Adrenal gland (tissue), 12 donors: ENCODE results near the gene SLC66A1. TPM values are rescaled to one million over a fixed set of nuclear protein-coding genes. Genes with fewer than 3 reads are reported as not detected.

Experiments
- DNase-seq, 7 donors: peaks; one replicate each; pipeline ENCODE4 v3.0.0-alpha.2; 2019 to 2020
- H3K27ac ChIP-seq, 5 donors: fragments of 200-600 bp; sonication (generic) in 4 of 5; 1 replicate in 3 of 5; 2 replicates in 2 of 5; pipeline versions ENCODE4 v1.5.1 to v1.8.0; 2016 to 2020; ENCODE audit warnings: mild to moderate bottlenecking in 1 of 5
- H3K27me3 ChIP-seq: fragments of 200-600 bp; 2 replicates; pipeline ENCODE4 v1.8.0; 2021
- H3K36me3 ChIP-seq, 2 donors: fragments of 200-600 bp; replicated peaks in 1 of 2; 1 replicate in 1 of 2; 2 replicates in 1 of 2; pipeline versions ENCODE4 v1.5.1 to v1.8.0; 2018 to 2022
- H3K4me1 ChIP-seq, 2 donors: fragments of 200-600 bp; replicated peaks in 1 of 2; 1 replicate in 1 of 2; 2 replicates in 1 of 2; pipeline versions ENCODE4 v1.5.1 to v1.8.0; 2018 to 2021
- H3K4me3 ChIP-seq, 4 donors: fragments of 200-600 bp; sonication (generic) in 3 of 4; one replicate each; pipeline ENCODE4 v1.5.1; 2016 to 2018
- H3K9me3 ChIP-seq, 3 donors: fragments of 200-600 bp; sonication (generic) in 1 of 3; replicated peaks in 1 of 3; 1 replicate in 2 of 3; 2 replicates in 1 of 3; pipeline versions ENCODE4 v1.5.1 to v1.8.0; 2016 to 2021
- POLR2A ChIP-seq, 2 donors: fragments of 450-650 bp; IDR thresholded peaks; one replicate each; pipeline ENCODE4 v1.6.1; 2017; ENCODE audit warnings: antibody characterized with exemption in 2 of 2, mild to moderate bottlenecking in 2 of 2, moderate library complexity in 1 of 2
- WGBS, 4 donors: extraction: QIAGEN DNeasy Blood & Tissue Kit in 2 of 4; methylation state at CpG; one replicate each; pipeline versions ENCODE4 v1.1.5 to v1.1.7; 2013 to 2017; 5-methylcytosine and 5-hydroxymethylcytosine counted together
- intact Hi-C, 2 donors: fragments of 100-400 bp; cut with DNase I; formaldehyde crosslinking; loops; one replicate each; pipeline versions ENCODE4 v1.14.1 to v1.15.0; 2022 to 2023
- polyA plus RNA-seq, 3 donors: library from polyadenylated mRNA; stranded (reverse); fragments of 200-250 nt in 2 of 3; fragments of 350-450 nt in 1 of 3; fragmentation: Illumina TruSeq in 1 of 3; extraction: RNeasy Lipid Tissue Mini Kit (QIAGEN cat#74804) in 1 of 3; gene quantifications; one replicate each; pipeline ENCODE4 v1.2.3, GENCODE V29; 2013 to 2014
- total RNA-seq, 9 donors: library from RNA; depleted of rRNA in 4 of 9; stranded (reverse); fragments of >200 nt in 4 of 9; fragments of 120-200 nt in 1 of 9; fragmentation: NEBNext Ultra II Directional in 1 of 9; extraction: Animal tissue kit (Norgen Biotek cat#: 25700) in 1 of 9; gene quantifications; one replicate each; pipeline versions ENCODE4 v1.1.0 to v1.2.4, GENCODE V29; 2013 to 2023
- TF ChIP-seq, protein P1 (sequence below), 6 experiments: fragments of 450-650 bp in 4 of 6; fragments of 200-600 bp in 2 of 6; sonication (generic) in 1 of 6; IDR thresholded peaks; 1 replicate in 5 of 6; 2 replicates in 1 of 6; pipeline versions ENCODE4 v1.5.1 to v1.8.0; 2016 to 2021; ENCODE audit warnings: antibody characterized with exemption in 6 of 6, mild to moderate bottlenecking in 2 of 6, moderate library complexity in 1 of 6
- donor health status: healthy with polysubstance abuse.
- donor health status: Bipolar disorder and iron deficiency.
- donor health status: DM: yes; HTN: yes; CAD: no.
- donor health status: DM: no; HTN: no; CAD: no.
- donor health status: DM: no; HTN: no; CAD: no.
- donor health status: DM: yes; HTN: yes; CAD: no.

Gene SLC66A1
- total and polyA plus RNA-seq, 12 donors = 19.1 to 82.9 (median 36.5) TPM

GRCh38 chr1:19342062-19342750 lies 30.1 kb downstream of the SLC66A1 start:
- intact Hi-C loops = loop anchor here in 1 of 2 donors (5.0 kb wide), 1 partner anchor 310 kb away; no protein-coding TSS in a partner anchor
- Histone ChIP-seq H3K4me3 (no peak overlapping the region), H3K9me3 (no peaks in the 10 kb centered on the region), H3K27me3 (no peaks in the 10 kb centered on the region), H3K36me3 (peaks cover 0 to 53% of the 10 kb centered on the region in 2 donors), H3K4me1 (peaks cover 0 to 7% of the 10 kb centered on the region in 2 donors), H3K27ac (peak overlapping the region in 1 of 5 donors; percentile 22)
- no peak for DNase-seq
- 87 to 90% (median 87%) methylated on average over 18 to 27 of the region's 27 CpGs for WGBS, 4 donors
- TF ChIP-seq POLR2A (IDR thresholded peaks at IDR 0.05) = no peak
- TF ChIP-seq, protein P1, sequence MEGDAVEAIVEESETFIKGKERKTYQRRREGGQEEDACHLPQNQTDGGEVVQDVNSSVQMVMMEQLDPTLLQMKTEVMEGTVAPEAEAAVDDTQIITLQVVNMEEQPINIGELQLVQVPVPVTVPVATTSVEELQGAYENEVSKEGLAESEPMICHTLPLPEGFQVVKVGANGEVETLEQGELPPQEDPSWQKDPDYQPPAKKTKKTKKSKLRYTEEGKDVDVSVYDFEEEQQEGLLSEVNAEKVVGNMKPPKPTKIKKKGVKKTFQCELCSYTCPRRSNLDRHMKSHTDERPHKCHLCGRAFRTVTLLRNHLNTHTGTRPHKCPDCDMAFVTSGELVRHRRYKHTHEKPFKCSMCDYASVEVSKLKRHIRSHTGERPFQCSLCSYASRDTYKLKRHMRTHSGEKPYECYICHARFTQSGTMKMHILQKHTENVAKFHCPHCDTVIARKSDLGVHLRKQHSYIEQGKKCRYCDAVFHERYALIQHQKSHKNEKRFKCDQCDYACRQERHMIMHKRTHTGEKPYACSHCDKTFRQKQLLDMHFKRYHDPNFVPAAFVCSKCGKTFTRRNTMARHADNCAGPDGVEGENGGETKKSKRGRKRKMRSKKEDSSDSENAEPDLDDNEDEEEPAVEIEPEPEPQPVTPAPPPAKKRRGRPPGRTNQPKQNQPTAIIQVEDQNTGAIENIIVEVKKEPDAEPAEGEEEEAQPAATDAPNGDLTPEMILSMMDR (IDR thresholded peaks at IDR 0.05) = no peak

DNA sequence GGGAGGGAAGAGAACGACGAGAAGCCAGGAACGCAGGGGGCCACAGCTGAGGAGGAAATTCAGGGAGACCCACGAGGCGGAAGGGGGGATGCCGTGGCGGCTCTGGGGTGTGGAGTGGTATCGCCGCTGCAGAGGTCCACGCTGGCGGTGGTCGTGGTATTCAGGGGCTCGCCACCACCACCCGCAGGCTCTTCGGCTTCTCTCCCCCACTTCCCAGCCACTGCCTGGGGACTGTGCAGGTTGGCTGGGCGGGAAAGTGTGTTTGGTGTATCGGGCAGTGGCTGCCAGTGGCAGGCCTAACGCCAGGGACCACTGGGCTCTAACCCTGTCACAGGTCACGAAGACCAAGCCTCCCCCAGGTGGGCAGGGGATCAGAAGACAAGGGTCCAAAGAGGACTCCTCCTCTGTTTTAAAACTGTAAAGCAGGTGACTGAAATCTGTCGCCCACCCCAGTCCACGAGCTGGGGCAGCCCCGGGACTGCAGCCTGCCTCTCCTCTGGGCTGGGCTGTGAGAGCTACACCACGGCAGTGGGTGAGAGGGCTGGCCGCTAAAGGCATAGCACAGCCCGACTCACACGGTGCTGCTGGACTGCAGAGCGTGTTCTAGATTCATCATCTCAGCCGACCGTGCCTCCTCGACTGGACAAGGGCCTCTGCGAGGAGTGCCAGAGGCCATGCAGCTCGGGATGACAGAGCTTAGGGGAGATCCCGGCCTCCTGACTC lies 30.9 kb downstream of the SLC66A1 start:
- Histone ChIP-seq H3K36me3 (peaks cover 0 to 53% of the 10 kb centered on the region in 2 donors), H3K4me3 (no peak overlapping the region), H3K9me3 (no peaks in the 10 kb centered on the region), H3K4me1 (peaks cover 0 to 7% of the 10 kb centered on the region in 2 donors), H3K27me3 (no peaks in the 10 kb centered on the region), H3K27ac (no peak overlapping the region)
- WGBS, 4 donors = 83 to 88% (median 86%) methylated on average over 11 to 33 of the region's 33 CpGs
- intact Hi-C loops = loop anchor here in 1 of 2 donors (5.0 kb wide), 1 partner anchor 309 kb away; no protein-coding TSS in a partner anchor
- DNase-seq = no peak
- TF ChIP-seq POLR2A (IDR thresholded peaks at IDR 0.05) = no peak
- TF ChIP-seq, protein P1 (IDR thresholded peaks at IDR 0.05) = no peak

GRCh38 chr1:19343617-19344350 lies 31.7 kb downstream of the SLC66A1 start:
- Histone ChIP-seq H3K4me1 (peaks cover 0 to 7% of the 10 kb centered on the region in 2 donors), H3K27ac (peak overlapping the region in 1 of 5 donors; percentile 16), H3K36me3 (peaks cover 0 to 54% of the 10 kb centered on the region in 2 donors), H3K9me3 (no peaks in the 10 kb centered on the region), H3K4me3 (no peak overlapping the region), H3K27me3 (no peaks in the 10 kb centered on the region)
- WGBS, 4 donors = 76 to 84% (median 82%) methylated on average over 11 to 20 of the region's 20 CpGs
- intact Hi-C loops = loop anchor here (2.0 to 5.0 kb wide), 2 partner anchors 309 kb away; no protein-coding TSS in a partner anchor
- TF ChIP-seq, protein P1 (IDR thresholded peaks at IDR 0.05) = no peak
- TF ChIP-seq POLR2A (IDR thresholded peaks at IDR 0.05) = no peak
- no peak for DNase-seq
